Measurements from ENCODE around the gene DNAH9. TPM values are rescaled to one million over a fixed set of nuclear protein-coding genes. Genes with fewer than 3 reads are reported as not detected.
A peak's percentile ranks its signal among the peaks of the same experiment; 100 is the strongest.

Gene DNAH9
- total RNA-seq, 1 donor from 2014 or later: not detected

GRCh38 chr17:11986179-11986941 is 388.1 kb downstream of the DNAH9 start:
- H3K4me3 ChIP-seq (ENCODE audit: low read depth, low read length): no peak overlapping the region
- DNase-seq (ENCODE audit: low read depth): no peak
- TF ChIP-seq CTCF (conservative IDR thresholded peaks at IDR 0.05; ENCODE audit: low read depth, low read length): no peak

GRCh38 chr17:11986942-11987329 is 388.7 kb downstream of the DNAH9 start:
- no peak for DNase-seq (ENCODE audit: low read depth)
- H3K4me3 ChIP-seq (ENCODE audit: low read depth, low read length): no peak overlapping the region
- TF ChIP-seq CTCF (conservative IDR thresholded peaks at IDR 0.05; ENCODE audit: low read depth, low read length): peak; percentile 55

DNA sequence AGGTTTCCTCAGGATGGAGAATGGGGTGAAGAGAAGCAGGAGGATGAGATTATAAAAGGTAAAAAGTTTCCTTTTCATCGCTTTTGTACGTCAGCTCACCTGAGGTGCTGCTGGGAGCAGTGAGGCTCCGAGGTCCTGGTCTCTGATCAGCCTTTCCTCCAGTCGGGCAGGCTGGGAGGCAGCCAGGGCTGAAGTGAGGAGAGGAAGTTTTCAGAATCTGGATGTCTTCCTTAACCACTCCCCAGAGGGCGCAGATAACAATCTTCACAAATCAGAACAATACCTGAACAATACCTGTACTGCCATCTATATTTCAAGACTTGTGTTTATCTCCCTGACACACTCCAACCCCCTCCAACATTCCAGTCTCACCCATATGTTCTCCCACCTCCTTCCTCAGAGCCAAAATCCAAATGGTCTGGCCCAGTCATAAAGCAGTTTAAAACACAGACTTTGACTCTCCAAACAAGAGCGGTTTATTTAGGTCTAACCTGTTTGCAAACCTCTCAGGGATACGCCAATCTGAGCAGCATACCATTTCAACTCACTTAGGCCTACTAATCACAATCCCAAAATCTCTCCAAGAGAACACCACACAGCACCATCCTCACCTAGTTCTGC is 392.2 kb downstream of the DNAH9 start:
- no peak for TF ChIP-seq CTCF (conservative IDR thresholded peaks at IDR 0.05; ENCODE audit: low read depth, low read length)
- DNase-seq (ENCODE audit: low read depth): no peak
- H3K4me3 ChIP-seq (ENCODE audit: low read depth, low read length): no peak overlapping the region

GRCh38 chr17:11991461-11991860 is 393.2 kb downstream of the DNAH9 start:
- H3K4me3 ChIP-seq (ENCODE audit: low read depth, low read length): no peak overlapping the region
- TF ChIP-seq CTCF (conservative IDR thresholded peaks at IDR 0.05; ENCODE audit: low read depth, low read length): no peak
- DNase-seq (ENCODE audit: low read depth): no peak

DNA sequence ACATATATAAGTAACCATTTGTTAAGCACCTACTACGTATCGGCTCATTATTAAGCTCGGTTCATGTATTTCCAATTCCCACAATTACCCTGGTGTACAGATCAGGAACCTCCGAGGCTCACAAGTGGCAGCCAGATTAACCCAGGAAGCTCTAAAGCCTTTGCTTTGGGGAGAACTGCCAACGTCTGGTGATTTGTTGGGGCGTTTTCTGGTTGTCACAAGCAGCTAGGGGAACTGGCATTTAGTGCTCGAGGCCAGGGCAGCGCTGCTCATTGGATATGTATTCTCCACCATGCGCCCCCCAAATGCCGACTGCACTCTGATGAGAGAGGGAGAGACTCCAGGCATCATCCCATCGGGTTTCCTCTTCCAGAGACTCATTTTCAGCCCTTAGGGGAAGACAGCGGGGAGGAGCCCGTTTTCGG is 398.5 kb downstream of the DNAH9 start:
- peak overlapping the region; percentile 91 for H3K4me3 ChIP-seq (ENCODE audit: low read depth, low read length)
- no peak for DNase-seq (ENCODE audit: low read depth)
- TF ChIP-seq CTCF (conservative IDR thresholded peaks at IDR 0.05; ENCODE audit: low read depth, low read length): no peak

DNA sequence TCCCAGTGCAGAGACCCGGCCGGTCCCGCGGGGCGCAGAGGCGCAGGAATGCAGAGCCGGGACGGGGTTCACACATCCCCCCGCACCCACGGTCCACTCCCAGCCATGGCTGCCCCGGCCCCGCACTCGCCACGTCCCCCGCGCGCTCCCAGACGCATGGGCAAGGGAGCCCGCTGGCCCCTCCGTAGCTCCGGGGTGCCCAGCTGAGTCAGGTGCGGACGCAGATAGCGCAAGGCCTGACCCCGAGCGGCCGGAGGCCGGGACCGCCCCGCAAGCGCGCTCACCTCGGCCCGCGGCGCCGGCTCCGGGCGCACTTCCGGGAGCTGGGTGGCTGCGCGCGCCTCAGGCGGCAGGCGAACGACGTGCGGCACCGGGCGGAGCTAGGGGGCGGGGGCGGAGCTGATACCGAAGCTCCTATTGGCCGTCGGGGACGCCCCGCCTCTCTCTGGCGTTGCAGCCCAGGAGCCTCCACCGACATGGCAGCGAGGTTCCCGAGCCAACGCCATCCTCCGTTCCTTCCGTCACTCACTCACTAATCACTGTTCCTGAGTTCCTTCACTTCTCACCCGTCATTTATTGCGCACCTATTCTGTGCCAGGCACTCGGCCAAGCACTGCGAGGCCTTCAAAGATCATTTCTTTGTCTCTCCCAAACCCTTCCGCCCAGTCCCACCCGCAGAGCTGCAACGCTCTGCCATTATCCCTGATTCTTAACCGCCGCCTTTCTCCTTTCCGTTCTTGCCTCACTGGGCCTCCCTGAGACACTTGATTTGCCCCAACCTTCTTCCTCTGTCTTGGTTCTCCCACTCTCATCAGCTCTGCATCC is 399.1 kb downstream of the DNAH9 start, which contains the start of gene ZNF18:
Gene ZNF18, minus strand, starts transcription at position 329 of the 825 bp plus-strand sequence. CDS start 4,646 bp downstream, outside the sequence.
- DNase-seq (ENCODE audit: low read depth): peak; percentile 29
- TF ChIP-seq CTCF (conservative IDR thresholded peaks at IDR 0.05; ENCODE audit: low read depth, low read length): no peak
- peak within 1 kb of the TSS; percentile 91 for H3K4me3 ChIP-seq (ENCODE audit: low read depth, low read length)
